OCI-LY1 (cell line): ENCODE results near the gene GTF2B.
"Not testable (repeated sequence)": the region's sequence is repeated elsewhere in the genome, so short reads cannot be mapped to it uniquely, and the experiment has no call there.

Experiments
- H2AFZ ChIP-seq: fragments of 200-600 bp; sonication (generic), shearing (Covaris generic); 2 replicates; pipeline ENCODE4 v1.6.0; 2014; ENCODE audit warnings: antibody characterized with exemption, mild to moderate bottlenecking, low read length
- H3F3A ChIP-seq: fragments of 200-600 bp; sonication (generic), shearing (Covaris generic); 2 replicates; pipeline ENCODE4 v1.6.0; 2014; ENCODE audit warnings: mild to moderate bottlenecking, antibody characterized with exemption, low read length, moderate library complexity; ENCODE audit not compliant: insufficient read depth
- H3K27ac ChIP-seq: fragments of 200-600 bp; sonication (generic); 2 replicates; pipeline ENCODE4 v1.5.1; 2014; ENCODE audit warnings: low read length, mixed run types, mild to moderate bottlenecking, low read depth; ENCODE audit not compliant: poor library complexity, severe bottlenecking
- H3K27me3 ChIP-seq: fragments of 200-600 bp; sonication (generic); 2 replicates; pipeline ENCODE4 v1.6.0; 2014; ENCODE audit warnings: antibody characterized with exemption, mild to moderate bottlenecking, low read length, moderate library complexity; ENCODE audit not compliant: insufficient read depth
- H3K36me3 ChIP-seq: fragments of 200-600 bp; sonication (generic); 2 replicates; pipeline ENCODE4 v1.6.1; 2014; ENCODE audit warnings: mild to moderate bottlenecking, antibody characterized with exemption, low read length, moderate library complexity, mixed read lengths; ENCODE audit not compliant: insufficient read depth
- H3K4me1 ChIP-seq: fragments of 200-600 bp; sonication (generic); 2 replicates; pipeline ENCODE4 v1.5.1; 2014; ENCODE audit warnings: mild to moderate bottlenecking, low read length, moderate library complexity; ENCODE audit not compliant: insufficient read depth, severe bottlenecking
- H3K4me2 ChIP-seq: fragments of 200-600 bp; sonication (generic), shearing (Covaris generic); 2 replicates; pipeline ENCODE4 v1.6.1; 2014; ENCODE audit warnings: low read length
- H3K4me3 ChIP-seq: fragments of 200-600 bp; sonication (generic); 2 replicates; pipeline ENCODE4 v1.5.1; 2014; ENCODE audit warnings: low read length, low read depth, mild to moderate bottlenecking, mixed read lengths; ENCODE audit not compliant: poor library complexity, severe bottlenecking
- H3K79me2 ChIP-seq: fragments of 200-600 bp; shearing (Covaris generic); 2 replicates; pipeline ENCODE4 v1.6.1; 2016; ENCODE audit warnings: mixed run types, low read length, mixed read lengths; ENCODE audit not compliant: insufficient read depth
- H3K9ac ChIP-seq: fragments of 200-600 bp; sonication (generic), shearing (Covaris generic); 2 replicates; pipeline ENCODE4 v1.6.1; 2014; ENCODE audit warnings: mild to moderate bottlenecking, low read length, mixed read lengths
- H3K9me2 ChIP-seq: fragments of 200-600 bp; sonication (generic), shearing (Covaris generic); 2 replicates; pipeline ENCODE4 v1.6.1; 2014; ENCODE audit warnings: low read depth, mild to moderate bottlenecking, low read length, mixed read lengths
- H3K9me3 ChIP-seq: fragments of 200-600 bp; shearing (Covaris generic); 2 replicates; pipeline ENCODE4 v1.6.1; 2014; ENCODE audit warnings: low read length, mixed read lengths
- H4K20me1 ChIP-seq: fragments of 200-600 bp; sonication (generic), shearing (Covaris generic); 2 replicates; pipeline ENCODE4 v1.6.0; 2016; ENCODE audit warnings: mild to moderate bottlenecking, low read length; ENCODE audit not compliant: insufficient read depth
- CTCF ChIP-seq: fragments of 200-600 bp; sonication (generic), shearing (Covaris generic); IDR thresholded peaks from 2 replicates; pipeline ENCODE4 v1.5.1; 2017; ENCODE audit warnings: mild to moderate bottlenecking, antibody characterized with exemption, low read length, moderate library complexity, mixed read lengths
- EZH2 ChIP-seq: fragments of 200-600 bp; sonication (generic), shearing (Covaris generic); IDR thresholded peaks from 2 replicates; pipeline ENCODE4 v1.8.0; 2017; ENCODE audit warnings: borderline replicate concordance, mixed run types, mild to moderate bottlenecking, antibody characterized with exemption, low read length, moderate library complexity, mixed read lengths

The GTF2B gene

GRCh38 chr1:88916883-88917282, 25.5 kb upstream of the GTF2B start:
- no peaks in the 10 kb centered on the region for H3K27me3 ChIP-seq
- H3K27ac ChIP-seq: no peak overlapping the region
- no peaks in the 10 kb centered on the region for H3F3A ChIP-seq
- no peaks in the 10 kb centered on the region; the same call in 1 of the 2 replicates for H3K79me2 ChIP-seq
- H3K9me2 ChIP-seq: no peaks in the 10 kb centered on the region
- H3K9ac ChIP-seq: no peak overlapping the region
- H2AFZ ChIP-seq: no peak overlapping the region
- no peaks in the 10 kb centered on the region for H3K36me3 ChIP-seq
- no peak for TF ChIP-seq EZH2
- no peak for TF ChIP-seq CTCF
- H3K9me3 ChIP-seq: peaks cover 18% of the 10 kb centered on the region
- no peaks in the 10 kb centered on the region for H4K20me1 ChIP-seq
- H3K4me3 ChIP-seq: no peak overlapping the region
- H3K4me2 ChIP-seq: no peak overlapping the region
- no peaks in the 10 kb centered on the region for H3K4me1 ChIP-seq

GRCh38 chr1:88911800-88912199, 20.4 kb upstream of the GTF2B start:
- not testable (repeated sequence) for H3K9me3 ChIP-seq, H3F3A ChIP-seq, H3K27ac ChIP-seq, H3K27me3 ChIP-seq, H2AFZ ChIP-seq, H4K20me1 ChIP-seq, H3K9ac ChIP-seq, H3K79me2 ChIP-seq, H3K4me1 ChIP-seq, H3K4me2 ChIP-seq, H3K4me3 ChIP-seq, H3K36me3 ChIP-seq, H3K9me2 ChIP-seq

- H3K4me2 ChIP-seq: no peak overlapping the region
Measured at GRCh38 chr1:88911161-88911560, 19.8 kb upstream of the GTF2B start.

More at GRCh38 chr1:88911161-88911560, 19.8 kb upstream of the GTF2B start:
- H4K20me1 ChIP-seq: no peaks in the 10 kb centered on the region
- H3K4me1 ChIP-seq: no peaks in the 10 kb centered on the region
- no peak for TF ChIP-seq EZH2
- no peak for TF ChIP-seq CTCF
- no peaks in the 10 kb centered on the region for H3K79me2 ChIP-seq
- H3K9ac ChIP-seq: no peak overlapping the region
- no peaks in the 10 kb centered on the region for H3K9me2 ChIP-seq
- H3K4me3 ChIP-seq: no peak overlapping the region
- H3K27ac ChIP-seq: no peak overlapping the region
- H3K27me3 ChIP-seq: no peaks in the 10 kb centered on the region
- H3F3A ChIP-seq: no peaks in the 10 kb centered on the region
- H3K9me3 ChIP-seq: no peaks in the 10 kb centered on the region
- H3K36me3 ChIP-seq: no peaks in the 10 kb centered on the region
- no peak overlapping the region for H2AFZ ChIP-seq
